HEK293 (cell line): ENCODE measurements around the gene CA10.

ENCODE experiments used
- CTCF ChIA-PET: fragments of 350-600 bp; formaldehyde crosslinking; extraction: SDS; loops from one replicate; lab custom pipeline; 2021; ENCODE audit warnings: antibody characterized with exemption; lab: Yijun Ruan, JAX
- POLR2A ChIA-PET: fragments of 300-600 bp; formaldehyde crosslinking; extraction: SDS; loops from one replicate; lab custom pipeline; 2020; ENCODE audit warnings: antibody characterized with exemption, inconsistent platforms; lab: Yijun Ruan, JAX
- H3K27ac ChIP-seq: fragments of 200-500 bp; sonication (Bioruptor generic); 2 replicates; pipeline ENCODE4 v1.5.1; 2014; ENCODE audit warnings: low read depth, low read length, control low read depth, inconsistent platforms; ENCODE audit errors: extremely low read depth
- H3K36me3 ChIP-seq, 2 experiments: fragments of 200-500 bp in 1 of 2; sonication (Bioruptor generic) in 1 of 2; 1 replicate in 1 of 2; 2 replicates in 1 of 2; pipeline ENCODE4 v1.5.1; 2014 to 2017; ENCODE audit warnings: inconsistent platforms in 2 of 2, low read length in 2 of 2; ENCODE audit not compliant: control insufficient read depth in 2 of 2, insufficient read depth in 1 of 2
- H3K4me1 ChIP-seq: fragments of 200-500 bp; sonication (Bioruptor generic); 2 replicates; pipeline ENCODE4 v1.5.1; 2014; ENCODE audit warnings: mild to moderate bottlenecking, low read length, inconsistent platforms; ENCODE audit not compliant: control insufficient read depth, insufficient read depth
- H3K4me3 ChIP-seq: 2 replicates; pipeline ENCODE4 v1.5.1; 2011; ENCODE audit warnings: low read depth, mild to moderate bottlenecking, control low read depth, low read length, moderate library complexity
- H3K9me3 ChIP-seq: fragments of 200-500 bp; sonication (Bioruptor generic); 2 replicates; pipeline ENCODE4 v1.5.1; 2014; ENCODE audit warnings: low read depth, low read length, inconsistent platforms; ENCODE audit not compliant: control insufficient read depth, insufficient read depth
- CTCF ChIP-seq: fragments of 450-650 bp; formaldehyde crosslinking; IDR thresholded peaks from 2 replicates; pipeline ENCODE4 v1.5.1; 2016; ENCODE audit warnings: missing biosample characterization, missing genetic modification characterization
- ELK4 ChIP-seq: IDR thresholded peaks from 2 replicates; pipeline ENCODE4 v1.6.1; 2011; ENCODE audit warnings: mild to moderate bottlenecking, low read depth, low read length, borderline replicate concordance
- GLI2 ChIP-seq: fragments of 450-650 bp; formaldehyde crosslinking; IDR thresholded peaks from 2 replicates; pipeline ENCODE4; 2017; ENCODE audit warnings: missing biosample characterization, missing genetic modification characterization, low read depth, borderline replicate concordance
- HOXD13 ChIP-seq: sonication (generic); formaldehyde crosslinking; IDR thresholded peaks from 2 replicates; pipeline ENCODE4 v1.8.0; 2022; ENCODE audit warnings: missing genetic modification reagents, borderline replicate concordance
- KLF8 ChIP-seq: fragments of 450-650 bp; formaldehyde crosslinking; IDR thresholded peaks from 2 replicates; pipeline ENCODE4 v1.5.1; 2016; ENCODE audit warnings: missing biosample characterization, missing genetic modification characterization
- SP7 ChIP-seq: fragments of 450-650 bp; formaldehyde crosslinking; IDR thresholded peaks from 2 replicates; pipeline ENCODE4 v1.5.1; 2016; ENCODE audit warnings: missing biosample characterization, missing genetic modification characterization
- YY2 ChIP-seq: fragments of 450-650 bp; formaldehyde crosslinking; IDR thresholded peaks from 2 replicates; pipeline ENCODE4 v1.5.1; 2016; ENCODE audit warnings: missing biosample characterization, missing genetic modification characterization
- ZBTB21 ChIP-seq: fragments of 450-650 bp; formaldehyde crosslinking; IDR thresholded peaks from 2 replicates; pipeline ENCODE4 v1.5.1; 2017; ENCODE audit warnings: missing biosample characterization, missing genetic modification characterization
- ZFP41 ChIP-seq: fragments of 450-650 bp; formaldehyde crosslinking; IDR thresholded peaks from 2 replicates; pipeline ENCODE4 v1.5.1; 2016; ENCODE audit warnings: missing biosample characterization, missing genetic modification characterization, borderline replicate concordance
- ZNF132 ChIP-seq: fragments of 450-650 bp; formaldehyde crosslinking; IDR thresholded peaks from 2 replicates; pipeline ENCODE4 v1.5.1; 2017; ENCODE audit warnings: missing biosample characterization, missing genetic modification characterization, borderline replicate concordance
- ZNF140 ChIP-seq: fragments of 450-650 bp; formaldehyde crosslinking; IDR thresholded peaks from 2 replicates; pipeline ENCODE4 v1.5.1; 2016; ENCODE audit warnings: missing biosample characterization, missing genetic modification characterization
- ZNF239 ChIP-seq: fragments of 450-650 bp; formaldehyde crosslinking; IDR thresholded peaks from 2 replicates; pipeline ENCODE4 v1.5.1; 2016; ENCODE audit warnings: missing biosample characterization, missing genetic modification characterization
- ZNF24 ChIP-seq: fragments of 450-650 bp; formaldehyde crosslinking; IDR thresholded peaks from 2 replicates; pipeline ENCODE4 v1.5.1; 2016; ENCODE audit warnings: missing biosample characterization, missing genetic modification characterization
- ZNF292 ChIP-seq: fragments of 450-650 bp; formaldehyde crosslinking; IDR thresholded peaks from 2 replicates; pipeline ENCODE4 v1.5.1; 2016; ENCODE audit warnings: low read depth, missing biosample characterization, missing genetic modification characterization, borderline replicate concordance
- ZNF302 ChIP-seq: fragments of 450-650 bp; formaldehyde crosslinking; IDR thresholded peaks from 2 replicates; pipeline ENCODE4 v1.5.1; 2016; ENCODE audit warnings: missing biosample characterization, missing genetic modification characterization, low read depth
- ZNF366 ChIP-seq: fragments of 450-650 bp; formaldehyde crosslinking; conservative IDR thresholded peaks from 2 replicates; pipeline ENCODE4 v1.5.1; 2016; ENCODE audit warnings: missing biosample characterization, missing genetic modification characterization
- ZNF37A ChIP-seq: fragments of 450-650 bp; IDR thresholded peaks from 2 replicates; pipeline ENCODE4 v1.5.1; 2018; ENCODE audit warnings: missing biosample characterization, missing genetic modification characterization
- ZNF433 ChIP-seq: fragments of 450-650 bp; formaldehyde crosslinking; IDR thresholded peaks from 2 replicates; pipeline ENCODE4 v1.5.1; 2016; ENCODE audit warnings: missing biosample characterization, missing genetic modification characterization, low read depth
- ZNF548 ChIP-seq: fragments of 450-650 bp; formaldehyde crosslinking; IDR thresholded peaks from 2 replicates; pipeline ENCODE4 v1.5.1; 2016; ENCODE audit warnings: missing biosample characterization, missing genetic modification characterization
- ZNF585B ChIP-seq: fragments of 450-650 bp; formaldehyde crosslinking; IDR thresholded peaks from 2 replicates; pipeline ENCODE4 v1.5.1; 2016; ENCODE audit warnings: missing biosample characterization, missing genetic modification characterization
- ZNF629 ChIP-seq: fragments of 450-650 bp; formaldehyde crosslinking; IDR thresholded peaks from 2 replicates; pipeline ENCODE4 v1.5.1; 2017; ENCODE audit warnings: missing biosample characterization, missing genetic modification characterization
- ZNF660 ChIP-seq: fragments of 450-650 bp; IDR thresholded peaks from 2 replicates; pipeline ENCODE4 v1.5.1; 2018; ENCODE audit warnings: missing biosample characterization, mild to moderate bottlenecking, missing genetic modification characterization
- ZNF670 ChIP-seq: fragments of 450-650 bp; formaldehyde crosslinking; IDR thresholded peaks from 2 replicates; pipeline ENCODE4 v1.5.1; 2016; ENCODE audit warnings: missing biosample characterization, missing genetic modification characterization, low read depth
- ZNF768 ChIP-seq: fragments of 450-650 bp; formaldehyde crosslinking; IDR thresholded peaks from 2 replicates; pipeline ENCODE4 v1.5.1; 2018; ENCODE audit warnings: missing biosample characterization, mild to moderate bottlenecking, missing genetic modification characterization
- ZNF791 ChIP-seq: fragments of 450-650 bp; formaldehyde crosslinking; IDR thresholded peaks from 2 replicates; pipeline ENCODE4 v1.5.1; 2016; ENCODE audit warnings: missing biosample characterization, missing genetic modification characterization
- TF ChIP-seq, protein P1 (sequence below): fragments of 450-650 bp; formaldehyde crosslinking; IDR thresholded peaks from 2 replicates; pipeline ENCODE4 v1.5.1; 2016; ENCODE audit warnings: missing biosample characterization, missing genetic modification characterization, low read depth

CA10 gene

DNA sequence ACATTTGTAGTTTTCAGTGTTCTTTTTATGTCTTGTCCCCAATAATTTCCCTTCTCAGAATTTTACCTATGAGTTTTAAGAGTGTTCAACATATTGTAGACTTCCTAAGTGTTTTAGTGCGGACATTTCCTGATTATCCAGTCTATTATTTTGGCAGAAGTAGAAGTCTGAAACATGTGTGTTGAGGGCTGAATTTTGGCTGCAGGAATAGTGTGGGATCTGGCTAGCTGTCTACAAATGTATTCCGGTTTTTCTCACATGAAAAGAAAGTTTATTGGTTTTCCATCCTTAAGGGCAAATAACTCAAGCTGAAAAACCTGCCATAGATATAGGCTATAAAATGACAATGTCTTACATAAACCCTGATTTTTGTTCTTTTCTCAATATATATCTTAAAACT, 33.0 kb upstream of the CA10 start:
- H3K4me1 ChIP-seq = no peaks in the 10 kb centered on the region
- POLR2A ChIA-PET = no interaction called here
- no peaks in the 10 kb centered on the region for H3K36me3 ChIP-seq
- TF ChIP-seq CTCF (tag by site-specific recombination) (no peak), SP7 (tag by site-specific recombination) (no peak), KLF8 (tag by site-specific recombination) (no peak), ZNF239 (tag by site-specific recombination) (no peak), YY2 (tag by site-specific recombination) (no peak), ZNF302 (tag by site-specific recombination) (no peak), ZNF660 (tag by site-specific recombination) (no peak), ZNF670 (tag by site-specific recombination) (no peak), ZNF548 (tag by site-specific recombination) (no peak), ZNF292 (tag by site-specific recombination) (no peak), ZFP41 (tag by site-specific recombination) (no peak), ZNF37A (tag by site-specific recombination) (no peak), ZNF585B (no peak)
- TF ChIP-seq, protein P1, sequence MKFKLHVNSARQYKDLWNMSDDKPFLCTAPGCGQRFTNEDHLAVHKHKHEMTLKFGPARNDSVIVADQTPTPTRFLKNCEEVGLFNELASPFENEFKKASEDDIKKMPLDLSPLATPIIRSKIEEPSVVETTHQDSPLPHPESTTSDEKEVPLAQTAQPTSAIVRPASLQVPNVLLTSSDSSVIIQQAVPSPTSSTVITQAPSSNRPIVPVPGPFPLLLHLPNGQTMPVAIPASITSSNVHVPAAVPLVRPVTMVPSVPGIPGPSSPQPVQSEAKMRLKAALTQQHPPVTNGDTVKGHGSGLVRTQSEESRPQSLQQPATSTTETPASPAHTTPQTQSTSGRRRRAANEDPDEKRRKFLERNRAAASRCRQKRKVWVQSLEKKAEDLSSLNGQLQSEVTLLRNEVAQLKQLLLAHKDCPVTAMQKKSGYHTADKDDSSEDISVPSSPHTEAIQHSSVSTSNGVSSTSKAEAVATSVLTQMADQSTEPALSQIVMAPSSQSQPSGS (tag by site-specific recombination) = no peak
- TF ChIP-seq, all 188 proteins: peak for 0
- no peak overlapping the region for H3K27ac ChIP-seq
- no peaks in the 10 kb centered on the region for H3K9me3 ChIP-seq
- CTCF ChIA-PET = no interaction called here
- H3K4me3 ChIP-seq = no peak overlapping the region

- 0 out of 2 replicates have a peak, but pooled peaks cover 4% of the 10 kb centered on the region for H3K4me1 ChIP-seq
- H3K4me3 ChIP-seq = no peak overlapping the region
- no peaks in the 10 kb centered on the region for H3K36me3 ChIP-seq
- ChIA-PET CTCF (no interaction called here), POLR2A (no interaction called here)
- H3K27ac ChIP-seq = no peak overlapping the region
- TF ChIP-seq ZNF433 (tag by site-specific recombination) (no peak), ZNF768 (tag by site-specific recombination) (no peak), ZNF629 (no peak), HOXD13 (no peak), ELK4 (no peak), ZNF585B (no peak), ZNF140 (tag by site-specific recombination) (no peak), ZNF366 (tag by site-specific recombination) (no peak), ZNF791 (tag by site-specific recombination) (no peak), ZNF132 (tag by site-specific recombination) (no peak), ZNF24 (tag by site-specific recombination) (no peak), GLI2 (tag by site-specific recombination) (no peak), ZBTB21 (tag by site-specific recombination) (no peak), ZNF239 (tag by site-specific recombination) (no peak)
- no peaks in the 10 kb centered on the region for H3K9me3 ChIP-seq
Observed at GRCh38 chr17:52181782-52182181, 23.3 kb upstream of the CA10 start.
